Esophagus muscularis mucosa (tissue), 4 donors: Measurements from ENCODE around the gene RADX. TPM values are rescaled to one million over a fixed set of nuclear protein-coding genes. Genes with fewer than 3 reads are reported as not detected.

Source experiments
- DNase-seq: peaks from one replicate; pipeline ENCODE4 v3.0.0-alpha.2; 2017; ENCODE audit errors: extremely low spot score
- H3K27ac ChIP-seq, 4 donors: fragments of 200-600 bp; sonication (generic); replicated peaks in 1 of 4; 1 replicate in 3 of 4; 2 replicates in 1 of 4; pipeline ENCODE4 v1.5.1; 2016 to 2019; ENCODE audit warnings: mild to moderate bottlenecking in 1 of 4
- H3K27me3 ChIP-seq, 4 donors: fragments of 200-600 bp; sonication (generic); one replicate each; pipeline versions ENCODE4 v1.5.1 to v1.6.0; 2016 to 2019
- H3K36me3 ChIP-seq, 4 donors: fragments of 200-600 bp; sonication (generic); one replicate each; pipeline ENCODE4 v1.5.1; 2016 to 2019
- H3K4me1 ChIP-seq, 4 donors: fragments of 200-600 bp; sonication (generic); one replicate each; pipeline ENCODE4 v1.5.1; 2016 to 2019
- H3K4me3 ChIP-seq, 4 donors: fragments of 200-600 bp; sonication (generic); 1 replicate in 2 of 4; 2 replicates in 2 of 4; pipeline ENCODE4 v1.5.1; 2016 to 2019; ENCODE audit warnings: mild to moderate bottlenecking in 4 of 4, moderate library complexity in 1 of 4
- H3K9me3 ChIP-seq, 4 donors: fragments of 200-600 bp; sonication (generic); 1 replicate in 3 of 4; 2 replicates in 1 of 4; pipeline ENCODE4 v1.5.1; 2016 to 2019
- EP300 ChIP-seq: sonication (generic); formaldehyde crosslinking; IDR thresholded peaks from one replicate; pipeline ENCODE4 v1.6.1; 2017; ENCODE audit warnings: antibody characterized with exemption
- POLR2A ChIP-seq: fragments of 450-650 bp; IDR thresholded peaks from one replicate; pipeline ENCODE4 v1.6.1; 2017; ENCODE audit warnings: antibody characterized with exemption, moderate library complexity, mild to moderate bottlenecking, low read depth
- POLR2AphosphoS5 ChIP-seq, 2 donors: sonication (generic); formaldehyde crosslinking; IDR thresholded peaks; one replicate each; pipeline ENCODE4 v1.6.1; 2017; ENCODE audit warnings: antibody characterized with exemption in 2 of 2
- WGBS: methylation state at CpG from one replicate; pipeline ENCODE4 v1.1.5; 2018; 5-methylcytosine and 5-hydroxymethylcytosine counted together
- intact Hi-C: fragments of 100-400 bp; cut with DNase I; formaldehyde crosslinking; loops from one replicate; pipeline ENCODE4 v1.15.1; 2023
- total RNA-seq, 4 donors: library from RNA; depleted of rRNA; stranded (reverse); fragments of >200 nt; gene quantifications; one replicate each; pipeline versions ENCODE4 v1.1.0 to v1.2.1, GENCODE V29; 2016
- TF ChIP-seq, protein P1 (sequence below), 3 experiments: fragments of 200-600 bp in 2 of 3; fragments of 450-650 bp in 1 of 3; sonication (generic) in 2 of 3; IDR thresholded peaks; one replicate each; pipeline ENCODE4 v1.5.1; 2017 to 2019; ENCODE audit warnings: antibody characterized with exemption in 3 of 3, mild to moderate bottlenecking in 2 of 3, moderate library complexity in 1 of 3

RADX gene
- total RNA-seq, 4 donors from 2014 or later: 1.7 to 2.7 (median 2.2) TPM

DNA sequence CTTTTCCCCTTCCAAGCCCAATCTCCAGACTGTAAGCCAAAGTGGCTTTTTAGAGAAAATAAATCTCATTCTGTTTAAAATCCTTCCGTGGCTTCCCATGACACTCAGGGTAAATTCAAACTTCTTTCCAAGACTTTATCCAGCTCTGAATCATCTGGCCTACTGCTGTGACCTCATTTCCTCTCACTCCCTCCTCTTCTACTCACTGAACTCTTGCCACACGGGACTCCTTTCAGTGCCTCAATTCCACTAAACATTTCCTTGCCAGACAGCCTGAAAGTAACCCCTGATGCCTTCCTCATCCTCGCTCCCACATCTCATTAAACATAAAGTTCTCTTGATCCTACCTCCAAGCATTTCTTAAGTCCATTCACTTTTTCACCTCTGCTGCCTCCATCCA is 86.9 kb downstream of the RADX start:
- H3K9me3 ChIP-seq: no peaks in the 10 kb centered on the region
- 59% methylated on average over 3 of the region's 3 CpGs for WGBS
- no peaks in the 10 kb centered on the region for H3K36me3 ChIP-seq
- no peaks in the 10 kb centered on the region for H3K27me3 ChIP-seq
- intact Hi-C loops: no loop called here
- TF ChIP-seq EP300 (no peak), POLR2AphosphoS5 (IDR thresholded peaks at IDR 0.05) (no peak), POLR2A (no peak)
- TF ChIP-seq, protein P1, sequence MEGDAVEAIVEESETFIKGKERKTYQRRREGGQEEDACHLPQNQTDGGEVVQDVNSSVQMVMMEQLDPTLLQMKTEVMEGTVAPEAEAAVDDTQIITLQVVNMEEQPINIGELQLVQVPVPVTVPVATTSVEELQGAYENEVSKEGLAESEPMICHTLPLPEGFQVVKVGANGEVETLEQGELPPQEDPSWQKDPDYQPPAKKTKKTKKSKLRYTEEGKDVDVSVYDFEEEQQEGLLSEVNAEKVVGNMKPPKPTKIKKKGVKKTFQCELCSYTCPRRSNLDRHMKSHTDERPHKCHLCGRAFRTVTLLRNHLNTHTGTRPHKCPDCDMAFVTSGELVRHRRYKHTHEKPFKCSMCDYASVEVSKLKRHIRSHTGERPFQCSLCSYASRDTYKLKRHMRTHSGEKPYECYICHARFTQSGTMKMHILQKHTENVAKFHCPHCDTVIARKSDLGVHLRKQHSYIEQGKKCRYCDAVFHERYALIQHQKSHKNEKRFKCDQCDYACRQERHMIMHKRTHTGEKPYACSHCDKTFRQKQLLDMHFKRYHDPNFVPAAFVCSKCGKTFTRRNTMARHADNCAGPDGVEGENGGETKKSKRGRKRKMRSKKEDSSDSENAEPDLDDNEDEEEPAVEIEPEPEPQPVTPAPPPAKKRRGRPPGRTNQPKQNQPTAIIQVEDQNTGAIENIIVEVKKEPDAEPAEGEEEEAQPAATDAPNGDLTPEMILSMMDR (IDR thresholded peaks at IDR 0.05): no peak
- DNase-seq: no peak
- no peaks in the 10 kb centered on the region for H3K4me1 ChIP-seq
- H3K27ac ChIP-seq: no peak overlapping the region
- H3K4me3 ChIP-seq: no peak overlapping the region

DNA sequence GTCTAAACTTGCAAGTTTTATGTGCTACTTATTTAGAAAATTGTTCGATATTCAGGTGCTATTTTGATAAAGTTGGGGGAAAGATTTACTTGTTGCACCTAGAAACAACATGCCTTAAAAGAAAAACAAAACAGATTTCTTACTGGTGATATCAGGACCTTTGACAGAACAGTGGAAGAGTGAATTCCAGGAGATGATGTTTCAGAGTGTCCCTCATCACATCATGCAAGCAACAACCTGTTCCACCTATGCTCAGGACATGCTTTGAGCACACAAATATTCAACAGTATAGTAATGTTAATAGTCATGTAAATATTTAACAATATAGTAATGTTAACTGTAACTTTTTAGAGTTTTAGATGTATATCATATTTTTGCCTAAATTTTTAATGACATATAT is 90.9 kb downstream of the RADX start:
- no peak for DNase-seq
- H3K9me3 ChIP-seq: no peaks in the 10 kb centered on the region
- H3K4me3 ChIP-seq: no peak overlapping the region
- TF ChIP-seq POLR2AphosphoS5 (IDR thresholded peaks at IDR 0.05) (no peak), EP300 (no peak), POLR2A (no peak)
- TF ChIP-seq, protein P1 (IDR thresholded peaks at IDR 0.05): no peak
- no peaks in the 10 kb centered on the region for H3K36me3 ChIP-seq
- H3K4me1 ChIP-seq: no peaks in the 10 kb centered on the region
- WGBS: 84% methylated on average over 1 of the region's 1 CpG
- no peak overlapping the region for H3K27ac ChIP-seq
- no peaks in the 10 kb centered on the region for H3K27me3 ChIP-seq
- intact Hi-C loops: no loop called here

DNA sequence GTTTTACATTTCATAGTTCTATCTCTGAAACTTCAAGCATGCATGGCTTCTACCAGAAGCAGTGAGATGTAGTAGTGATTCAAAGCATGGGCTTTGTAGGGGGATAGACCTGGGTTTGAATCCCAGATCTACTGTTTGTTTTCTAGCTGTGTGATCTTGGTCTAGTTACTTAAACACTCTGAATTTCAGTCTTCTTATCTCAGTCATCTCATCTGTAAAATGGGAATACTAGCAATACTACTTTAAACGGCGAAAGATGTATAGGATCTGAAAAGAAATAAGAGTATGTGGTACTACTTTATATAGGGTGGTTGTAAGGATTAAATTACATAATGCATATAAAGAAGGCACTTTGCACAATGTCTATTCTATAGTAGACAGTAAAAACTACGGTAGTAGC is 94.7 kb downstream of the RADX start:
- Histone ChIP-seq H3K4me1 (no peaks in the 10 kb centered on the region), H3K27me3 (no peaks in the 10 kb centered on the region), H3K27ac (no peak overlapping the region), H3K9me3 (no peaks in the 10 kb centered on the region), H3K4me3 (no peak overlapping the region), H3K36me3 (no peaks in the 10 kb centered on the region)
- DNase-seq: no peak
- TF ChIP-seq POLR2A: no peak
- WGBS: 90% methylated on average over 3 of the region's 3 CpGs
- intact Hi-C loops: no loop called here

DNA sequence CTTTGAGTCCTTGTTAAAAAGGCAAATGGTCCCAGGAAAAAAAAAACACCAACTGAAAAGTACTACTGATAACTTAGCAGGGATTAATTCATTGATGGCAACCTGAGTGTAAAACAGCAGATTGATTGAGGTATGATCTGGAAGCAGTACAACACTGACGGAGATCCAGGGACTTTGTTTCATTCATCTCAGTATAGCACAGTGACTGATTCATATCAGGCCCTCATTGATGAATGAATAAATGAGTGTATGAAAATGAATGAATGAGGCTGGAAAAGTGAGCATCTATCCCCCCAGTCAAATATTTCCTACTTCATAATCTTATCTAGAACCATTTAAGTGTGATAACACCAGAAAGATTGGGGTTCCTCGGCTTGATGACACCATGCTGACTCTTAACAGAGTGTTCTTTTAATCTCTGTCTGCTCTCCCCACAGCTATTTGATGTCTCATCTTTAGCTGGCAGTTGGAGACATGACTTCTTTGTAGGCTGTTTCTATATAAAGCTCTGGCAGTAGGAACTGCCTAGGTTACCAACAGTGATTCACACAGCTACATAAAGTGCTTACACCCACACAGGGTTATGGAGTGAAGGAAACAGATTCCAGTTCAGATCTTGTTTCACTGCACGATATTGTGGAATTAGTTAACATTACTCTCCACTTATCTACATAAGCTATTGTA is 96.1 kb downstream of the RADX start:
- peaks cover 0 to 3% (median 0%) of the 10 kb centered on the region in 4 donors for H3K27me3 ChIP-seq
- TF ChIP-seq POLR2AphosphoS5 (IDR thresholded peaks at IDR 0.05): no peak
- H3K4me1 ChIP-seq: no peaks in the 10 kb centered on the region
- H3K4me3 ChIP-seq: no peak overlapping the region
- no peaks in the 10 kb centered on the region for H3K9me3 ChIP-seq
- intact Hi-C loops: no loop called here
- 53% methylated on average over 3 of the region's 3 CpGs for WGBS
- no peak for DNase-seq
- no peaks in the 10 kb centered on the region for H3K36me3 ChIP-seq
- H3K27ac ChIP-seq: no peak overlapping the region

DNA sequence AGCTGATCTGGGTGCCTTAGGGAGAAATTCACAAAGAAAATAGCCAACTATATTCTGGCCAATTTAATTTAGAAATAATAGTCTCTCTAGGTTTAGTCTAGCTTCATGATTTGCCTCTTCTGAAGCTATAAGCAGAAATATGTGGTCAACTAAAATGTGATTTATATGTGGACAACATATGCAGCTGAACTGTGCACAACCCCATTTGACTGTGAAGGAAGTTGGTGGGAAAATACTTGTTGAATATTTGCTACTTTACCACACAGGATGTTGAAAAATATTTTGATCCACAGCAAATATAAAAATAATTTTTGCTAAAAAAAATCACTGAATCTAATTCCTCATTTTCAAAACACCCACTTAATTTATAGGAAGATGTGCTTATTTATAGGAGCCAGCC is 99.0 kb downstream of the RADX start:
- Histone ChIP-seq H3K9me3 (no peaks in the 10 kb centered on the region), H3K27ac (no peak overlapping the region), H3K27me3 (peaks cover 0 to 4% (median 0%) of the 10 kb centered on the region in 4 donors), H3K36me3 (no peaks in the 10 kb centered on the region), H3K4me1 (no peaks in the 10 kb centered on the region), H3K4me3 (no peak overlapping the region)
- intact Hi-C loops: no loop called here
- TF ChIP-seq, protein P1 (IDR thresholded peaks at IDR 0.05): no peak
- TF ChIP-seq POLR2A (no peak), EP300 (no peak), POLR2AphosphoS5 (IDR thresholded peaks at IDR 0.05) (no peak)
- no peak for DNase-seq

DNA sequence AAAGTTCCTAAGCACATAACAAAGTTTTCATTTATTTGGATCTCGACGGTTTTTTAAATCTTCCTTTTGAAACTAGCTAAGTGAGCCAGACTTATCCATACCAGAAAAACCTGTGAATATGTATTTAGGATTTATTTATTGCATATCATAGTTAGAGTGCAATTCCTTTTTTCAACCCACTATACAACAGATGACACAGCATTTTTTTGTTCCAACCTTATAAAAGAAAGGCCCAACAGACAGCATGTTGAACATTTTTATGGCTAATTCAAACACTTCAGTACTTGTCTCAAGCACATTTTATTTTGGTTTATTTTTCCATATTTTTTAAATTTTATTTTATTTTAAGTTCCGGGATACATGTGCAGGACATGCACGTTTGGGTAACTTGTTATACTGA is 99.6 kb downstream of the RADX start:
- no peak for DNase-seq
- Histone ChIP-seq H3K27me3 (peaks cover 0 to 4% (median 0%) of the 10 kb centered on the region in 4 donors), H3K36me3 (no peaks in the 10 kb centered on the region), H3K4me3 (no peak overlapping the region), H3K4me1 (no peaks in the 10 kb centered on the region), H3K9me3 (no peaks in the 10 kb centered on the region), H3K27ac (no peak overlapping the region)
- WGBS: 70% methylated on average over 4 of the region's 4 CpGs
- intact Hi-C loops: no loop called here
- TF ChIP-seq EP300 (no peak), POLR2AphosphoS5 (IDR thresholded peaks at IDR 0.05) (no peak), POLR2A (no peak)
- TF ChIP-seq, protein P1 (IDR thresholded peaks at IDR 0.05): no peak
